VCaP (cell line): ENCODE measurements around the gene GRSF1.

Experiments
- H3K27ac ChIP-seq: fragments of 450-650 bp; 2 replicates; pipeline ENCODE4 v1.5.1; 2017
- TF ChIP-seq, protein P1 (sequence below): fragments of 450-650 bp; conservative IDR thresholded peaks from 2 replicates; pipeline ENCODE4 v1.5.1; 2017; ENCODE audit warnings: mild to moderate bottlenecking, moderate library complexity

Gene GRSF1

DNA sequence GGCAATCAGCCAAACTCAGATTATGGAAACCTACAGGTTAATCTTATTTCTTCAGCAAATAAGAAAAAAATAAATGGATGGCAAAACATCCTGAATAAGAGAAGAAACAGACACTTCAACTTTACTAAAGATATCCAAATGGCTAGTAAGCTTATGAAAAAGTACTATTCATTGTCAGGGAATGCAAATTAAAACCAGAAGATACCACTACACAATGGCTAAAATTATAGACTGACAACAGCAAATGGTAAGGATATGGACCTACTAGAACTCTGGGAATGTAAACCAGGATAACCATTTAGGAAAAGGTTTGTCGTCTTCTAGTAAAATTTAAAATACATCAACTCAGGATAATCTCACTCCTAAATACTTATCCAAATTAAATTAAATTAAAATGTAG lies 24.3 kb downstream of the GRSF1 start:
- TF ChIP-seq, protein P1, sequence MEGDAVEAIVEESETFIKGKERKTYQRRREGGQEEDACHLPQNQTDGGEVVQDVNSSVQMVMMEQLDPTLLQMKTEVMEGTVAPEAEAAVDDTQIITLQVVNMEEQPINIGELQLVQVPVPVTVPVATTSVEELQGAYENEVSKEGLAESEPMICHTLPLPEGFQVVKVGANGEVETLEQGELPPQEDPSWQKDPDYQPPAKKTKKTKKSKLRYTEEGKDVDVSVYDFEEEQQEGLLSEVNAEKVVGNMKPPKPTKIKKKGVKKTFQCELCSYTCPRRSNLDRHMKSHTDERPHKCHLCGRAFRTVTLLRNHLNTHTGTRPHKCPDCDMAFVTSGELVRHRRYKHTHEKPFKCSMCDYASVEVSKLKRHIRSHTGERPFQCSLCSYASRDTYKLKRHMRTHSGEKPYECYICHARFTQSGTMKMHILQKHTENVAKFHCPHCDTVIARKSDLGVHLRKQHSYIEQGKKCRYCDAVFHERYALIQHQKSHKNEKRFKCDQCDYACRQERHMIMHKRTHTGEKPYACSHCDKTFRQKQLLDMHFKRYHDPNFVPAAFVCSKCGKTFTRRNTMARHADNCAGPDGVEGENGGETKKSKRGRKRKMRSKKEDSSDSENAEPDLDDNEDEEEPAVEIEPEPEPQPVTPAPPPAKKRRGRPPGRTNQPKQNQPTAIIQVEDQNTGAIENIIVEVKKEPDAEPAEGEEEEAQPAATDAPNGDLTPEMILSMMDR = no peak
- no peak overlapping the region for H3K27ac ChIP-seq

DNA sequence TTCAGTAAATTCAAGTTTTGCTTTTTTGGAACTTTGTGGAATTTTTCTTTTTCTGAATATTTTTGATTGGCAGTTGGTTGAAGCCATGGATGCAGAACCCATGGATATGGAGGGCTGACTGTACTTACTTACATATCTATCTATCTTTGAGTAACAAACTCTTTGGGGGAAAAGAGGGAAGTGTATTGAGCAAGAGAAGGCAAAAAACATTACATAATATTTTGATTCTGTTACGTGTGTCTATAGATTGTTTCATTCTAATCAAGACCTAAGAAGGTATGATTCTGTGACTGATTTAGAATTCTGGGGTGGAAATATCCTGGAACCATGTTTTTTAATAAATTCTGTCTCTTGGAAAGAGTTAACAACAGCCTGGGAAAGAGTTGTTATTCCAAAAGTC lies 31.5 kb downstream of the GRSF1 start:
- TF ChIP-seq, protein P1 = no peak
- no peak overlapping the region for H3K27ac ChIP-seq

DNA sequence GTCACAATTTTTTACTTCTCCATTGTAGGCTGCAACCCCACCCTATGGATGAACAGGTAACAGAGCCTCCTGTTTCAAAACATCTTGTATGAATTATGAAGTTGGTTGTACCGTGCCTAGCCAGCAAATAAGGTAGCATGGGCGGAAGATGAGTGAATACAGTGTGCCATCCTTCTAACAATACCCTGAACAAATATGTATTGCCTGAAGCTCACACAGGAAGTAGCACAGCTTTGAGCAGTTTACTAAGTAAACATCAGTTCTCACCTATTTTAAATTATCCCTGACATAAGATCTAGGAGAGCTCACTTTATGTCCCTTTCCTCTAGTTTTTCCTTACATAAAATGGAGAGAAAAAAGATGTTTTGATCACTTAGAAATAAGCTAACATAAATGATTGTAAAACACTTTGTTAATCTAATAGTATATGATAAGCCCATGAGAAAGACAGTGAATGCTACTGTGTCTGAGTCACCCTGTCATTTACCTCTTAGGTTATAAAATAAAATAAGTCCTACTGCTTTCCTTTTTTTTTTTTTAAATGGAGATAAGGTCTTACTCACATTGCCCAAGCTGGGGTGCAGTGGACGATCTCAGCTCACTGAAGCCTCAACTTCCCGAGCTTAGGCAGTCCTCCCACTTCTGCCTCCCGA lies 36.6 kb downstream of the GRSF1 start:
- peak overlapping the region; percentile 9; the same call in 1 of the 2 replicates for H3K27ac ChIP-seq
- TF ChIP-seq, protein P1 = no peak

DNA sequence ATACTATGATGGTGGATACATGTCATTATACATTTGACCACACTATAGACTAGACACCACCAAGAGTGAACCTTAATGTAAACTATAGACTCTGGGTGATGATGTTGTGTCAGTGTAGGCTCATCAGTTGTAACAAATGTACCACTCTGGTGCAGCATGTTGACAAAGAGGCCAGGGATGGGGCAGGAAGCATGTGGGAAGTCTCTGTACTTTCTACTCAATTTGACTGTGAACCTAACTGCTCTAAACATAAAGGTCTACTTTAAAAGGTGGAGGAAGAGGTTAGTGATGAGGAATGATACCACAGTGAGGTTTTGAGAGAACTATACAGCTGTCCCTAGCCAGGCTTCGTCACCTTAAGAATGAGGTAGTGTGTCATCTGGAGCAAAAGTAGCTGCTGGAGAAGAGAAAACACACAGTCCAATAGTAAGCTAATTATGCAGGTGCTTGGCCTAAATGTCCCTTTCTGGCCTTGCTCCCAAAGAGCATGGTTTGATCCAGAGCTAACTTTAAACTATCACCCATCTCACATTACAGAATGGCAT lies 38.4 kb downstream of the GRSF1 start:
- TF ChIP-seq, protein P1 = no peak
- no peak overlapping the region for H3K27ac ChIP-seq

DNA sequence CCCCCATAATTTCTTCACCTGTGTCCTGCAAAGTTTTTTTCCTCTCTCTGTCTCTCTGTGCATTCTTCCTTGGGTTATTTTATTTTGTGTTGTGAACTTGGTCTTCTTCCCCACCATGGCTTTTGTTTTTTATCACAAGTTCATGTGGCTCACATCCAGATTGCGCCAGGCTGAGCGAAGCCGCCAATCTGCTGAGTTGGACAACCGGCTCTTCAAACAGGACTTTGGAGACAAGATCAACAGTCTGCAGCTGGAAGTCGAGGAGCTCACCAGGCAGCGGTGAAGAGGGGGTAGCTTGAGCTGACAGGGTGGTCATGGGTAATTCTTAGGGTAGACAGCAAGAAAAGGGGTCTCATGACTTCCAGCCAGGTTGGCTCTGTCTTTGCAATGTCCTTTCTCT lies 46.1 kb downstream of the GRSF1 start:
- TF ChIP-seq, protein P1 = no peak
- no peak overlapping the region for H3K27ac ChIP-seq

DNA sequence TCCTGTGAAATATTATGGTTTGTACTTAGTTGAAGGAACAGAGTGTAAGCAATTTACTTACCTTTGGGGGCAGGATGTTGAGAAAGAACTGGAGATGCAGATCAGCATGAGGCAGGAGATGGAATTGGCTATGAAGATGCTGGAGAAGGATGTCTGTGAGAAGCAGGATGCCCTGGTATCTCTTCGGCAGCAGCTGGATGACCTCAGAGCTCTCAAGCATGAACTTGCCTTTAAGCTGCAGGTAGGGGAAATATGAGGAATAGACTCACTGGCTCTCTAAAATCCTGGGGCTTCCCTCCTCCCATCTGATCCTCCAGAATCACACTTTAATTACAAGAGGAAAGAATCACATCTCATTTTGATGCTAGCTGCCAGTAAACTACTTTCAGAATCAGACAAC lies 51.0 kb downstream of the GRSF1 start:
- TF ChIP-seq, protein P1 = no peak
- no peak overlapping the region for H3K27ac ChIP-seq

DNA sequence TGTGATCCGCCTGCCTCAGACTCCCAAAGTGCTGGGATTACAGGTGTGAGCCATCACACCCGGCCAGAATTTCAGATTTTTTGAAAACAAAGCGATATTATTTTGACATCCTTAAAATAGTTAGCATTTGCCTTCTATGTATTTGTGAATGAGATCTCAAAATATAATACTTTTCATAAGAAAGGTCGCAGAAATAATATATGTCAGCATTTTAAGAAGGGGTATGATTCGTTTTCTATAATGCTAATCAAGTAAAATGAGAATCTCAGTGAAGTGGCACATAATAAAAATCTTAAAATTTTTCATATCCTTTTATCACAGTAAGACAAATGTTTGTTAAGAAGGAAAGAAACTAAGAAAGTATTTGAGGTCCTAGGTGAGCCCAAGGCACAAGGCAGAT lies 52.2 kb downstream of the GRSF1 start:
- TF ChIP-seq, protein P1 = no peak
- H3K27ac ChIP-seq = no peak overlapping the region
